Esophagus muscularis mucosa (tissue), 4 donors: Measurements from ENCODE around the gene ABCA6. TPM values are rescaled to one million over a fixed set of nuclear protein-coding genes. Genes with fewer than 3 reads are reported as not detected.

Experiments
- DNase-seq: peaks from one replicate; pipeline ENCODE4 v3.0.0-alpha.2; 2017; ENCODE audit errors: extremely low spot score
- H3K27ac ChIP-seq, 4 donors: fragments of 200-600 bp; sonication (generic); replicated peaks in 1 of 4; 1 replicate in 3 of 4; 2 replicates in 1 of 4; pipeline ENCODE4 v1.5.1; 2016 to 2019; ENCODE audit warnings: mild to moderate bottlenecking in 1 of 4
- H3K27me3 ChIP-seq, 4 donors: fragments of 200-600 bp; sonication (generic); one replicate each; pipeline versions ENCODE4 v1.5.1 to v1.6.0; 2016 to 2019
- H3K36me3 ChIP-seq, 4 donors: fragments of 200-600 bp; sonication (generic); one replicate each; pipeline ENCODE4 v1.5.1; 2016 to 2019
- H3K4me1 ChIP-seq, 4 donors: fragments of 200-600 bp; sonication (generic); one replicate each; pipeline ENCODE4 v1.5.1; 2016 to 2019
- H3K4me3 ChIP-seq, 4 donors: fragments of 200-600 bp; sonication (generic); 1 replicate in 2 of 4; 2 replicates in 2 of 4; pipeline ENCODE4 v1.5.1; 2016 to 2019; ENCODE audit warnings: mild to moderate bottlenecking in 4 of 4, moderate library complexity in 1 of 4
- H3K9me3 ChIP-seq, 4 donors: fragments of 200-600 bp; sonication (generic); 1 replicate in 3 of 4; 2 replicates in 1 of 4; pipeline ENCODE4 v1.5.1; 2016 to 2019
- EP300 ChIP-seq: sonication (generic); formaldehyde crosslinking; IDR thresholded peaks from one replicate; pipeline ENCODE4 v1.6.1; 2017; ENCODE audit warnings: antibody characterized with exemption
- POLR2A ChIP-seq: fragments of 450-650 bp; IDR thresholded peaks from one replicate; pipeline ENCODE4 v1.6.1; 2017; ENCODE audit warnings: antibody characterized with exemption, moderate library complexity, mild to moderate bottlenecking, low read depth
- POLR2AphosphoS5 ChIP-seq, 2 donors: sonication (generic); formaldehyde crosslinking; IDR thresholded peaks; one replicate each; pipeline ENCODE4 v1.6.1; 2017; ENCODE audit warnings: antibody characterized with exemption in 2 of 2
- WGBS: methylation state at CpG from one replicate; pipeline ENCODE4 v1.1.5; 2018; 5-methylcytosine and 5-hydroxymethylcytosine counted together
- intact Hi-C: fragments of 100-400 bp; cut with DNase I; formaldehyde crosslinking; loops from one replicate; pipeline ENCODE4 v1.15.1; 2023
- total RNA-seq, 4 donors: library from RNA; depleted of rRNA; stranded (reverse); fragments of >200 nt; gene quantifications; one replicate each; pipeline versions ENCODE4 v1.1.0 to v1.2.1, GENCODE V29; 2016
- TF ChIP-seq, protein P1 (sequence below), 3 experiments: fragments of 200-600 bp in 2 of 3; fragments of 450-650 bp in 1 of 3; sonication (generic) in 2 of 3; IDR thresholded peaks; one replicate each; pipeline ENCODE4 v1.5.1; 2017 to 2019; ENCODE audit warnings: antibody characterized with exemption in 3 of 3, mild to moderate bottlenecking in 2 of 3, moderate library complexity in 1 of 3

Gene ABCA6
- total RNA-seq, 4 donors from 2014 or later = 45.1 to 85.1 (median 47.2) TPM

DNA sequence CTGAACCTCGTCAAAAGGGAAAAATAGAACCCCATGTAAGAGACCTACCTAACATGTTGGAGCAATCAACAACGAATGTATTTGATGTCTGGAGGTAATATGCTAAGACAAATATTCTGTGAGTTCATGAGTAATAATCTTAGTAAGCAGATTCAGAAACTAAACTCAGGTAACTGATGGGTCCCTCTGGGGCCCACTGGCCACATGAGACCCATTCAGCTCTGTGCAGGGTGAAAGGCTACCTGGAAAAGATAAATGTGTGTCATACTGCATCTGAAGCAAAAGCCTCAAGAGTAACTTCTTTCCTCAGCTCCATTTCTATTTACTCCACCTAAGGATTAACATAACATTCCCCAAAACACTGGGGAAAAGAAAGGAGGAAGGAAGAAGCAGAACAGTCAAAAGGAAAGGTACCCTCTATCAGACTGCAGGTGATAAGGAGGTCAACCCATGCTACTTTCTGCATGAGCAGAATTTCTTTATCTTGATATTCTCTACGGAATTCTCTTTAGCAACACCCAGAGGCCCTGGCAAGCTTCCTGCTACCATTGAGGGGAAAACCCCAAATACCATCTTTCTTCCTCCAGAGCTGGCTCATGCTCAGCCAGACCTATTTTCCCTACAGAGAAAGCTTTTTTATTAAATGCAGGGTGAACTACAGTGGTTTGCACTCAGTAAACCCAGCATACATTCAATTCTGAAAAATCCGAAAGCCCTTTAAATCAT, 37.7 kb upstream of the ABCA6 start:
- no peak for TF ChIP-seq POLR2A
- no peak for TF ChIP-seq EP300
- no peak for TF ChIP-seq POLR2AphosphoS5 (IDR thresholded peaks at IDR 0.05)
- TF ChIP-seq, protein P1, sequence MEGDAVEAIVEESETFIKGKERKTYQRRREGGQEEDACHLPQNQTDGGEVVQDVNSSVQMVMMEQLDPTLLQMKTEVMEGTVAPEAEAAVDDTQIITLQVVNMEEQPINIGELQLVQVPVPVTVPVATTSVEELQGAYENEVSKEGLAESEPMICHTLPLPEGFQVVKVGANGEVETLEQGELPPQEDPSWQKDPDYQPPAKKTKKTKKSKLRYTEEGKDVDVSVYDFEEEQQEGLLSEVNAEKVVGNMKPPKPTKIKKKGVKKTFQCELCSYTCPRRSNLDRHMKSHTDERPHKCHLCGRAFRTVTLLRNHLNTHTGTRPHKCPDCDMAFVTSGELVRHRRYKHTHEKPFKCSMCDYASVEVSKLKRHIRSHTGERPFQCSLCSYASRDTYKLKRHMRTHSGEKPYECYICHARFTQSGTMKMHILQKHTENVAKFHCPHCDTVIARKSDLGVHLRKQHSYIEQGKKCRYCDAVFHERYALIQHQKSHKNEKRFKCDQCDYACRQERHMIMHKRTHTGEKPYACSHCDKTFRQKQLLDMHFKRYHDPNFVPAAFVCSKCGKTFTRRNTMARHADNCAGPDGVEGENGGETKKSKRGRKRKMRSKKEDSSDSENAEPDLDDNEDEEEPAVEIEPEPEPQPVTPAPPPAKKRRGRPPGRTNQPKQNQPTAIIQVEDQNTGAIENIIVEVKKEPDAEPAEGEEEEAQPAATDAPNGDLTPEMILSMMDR (IDR thresholded peaks at IDR 0.05) = no peak
- Histone ChIP-seq H3K4me3 (no peak overlapping the region), H3K9me3 (no peaks in the 10 kb centered on the region), H3K27me3 (no peaks in the 10 kb centered on the region), H3K36me3 (no peaks in the 10 kb centered on the region), H3K4me1 (no peaks in the 10 kb centered on the region), H3K27ac (no peak overlapping the region)
- intact Hi-C loops = no loop called here
- DNase-seq = no peak
- WGBS = 79% methylated on average over 4 of the region's 4 CpGs

DNA sequence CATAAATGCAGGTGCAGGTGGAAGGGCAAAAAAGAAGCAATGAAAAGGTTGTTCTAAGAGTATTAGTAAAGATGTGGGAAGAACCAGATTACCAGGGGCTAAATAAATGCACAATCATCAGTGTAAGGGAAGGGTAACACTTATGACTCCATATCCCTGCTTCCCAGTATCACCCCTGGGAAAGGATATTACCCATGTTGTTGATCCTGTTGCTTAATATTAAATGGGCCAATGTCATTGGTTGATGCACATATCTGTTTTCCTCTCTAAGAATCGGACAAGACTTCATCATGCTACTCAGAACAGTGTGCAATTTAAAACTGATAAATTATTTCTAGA, 34.7 kb upstream of the ABCA6 start:
- no peaks in the 10 kb centered on the region for H3K9me3 ChIP-seq
- TF ChIP-seq, protein P1 (IDR thresholded peaks at IDR 0.05) = no peak
- TF ChIP-seq EP300 (no peak), POLR2A (no peak), POLR2AphosphoS5 (IDR thresholded peaks at IDR 0.05) (no peak)
- no peaks in the 10 kb centered on the region for H3K4me1 ChIP-seq
- DNase-seq = no peak
- no peaks in the 10 kb centered on the region for H3K36me3 ChIP-seq
- no peak overlapping the region for H3K4me3 ChIP-seq
- H3K27ac ChIP-seq = no peak overlapping the region
- 85% methylated on average over 1 of the region's 1 CpG for WGBS
- no peaks in the 10 kb centered on the region for H3K27me3 ChIP-seq
- intact Hi-C loops = no loop called here

DNA sequence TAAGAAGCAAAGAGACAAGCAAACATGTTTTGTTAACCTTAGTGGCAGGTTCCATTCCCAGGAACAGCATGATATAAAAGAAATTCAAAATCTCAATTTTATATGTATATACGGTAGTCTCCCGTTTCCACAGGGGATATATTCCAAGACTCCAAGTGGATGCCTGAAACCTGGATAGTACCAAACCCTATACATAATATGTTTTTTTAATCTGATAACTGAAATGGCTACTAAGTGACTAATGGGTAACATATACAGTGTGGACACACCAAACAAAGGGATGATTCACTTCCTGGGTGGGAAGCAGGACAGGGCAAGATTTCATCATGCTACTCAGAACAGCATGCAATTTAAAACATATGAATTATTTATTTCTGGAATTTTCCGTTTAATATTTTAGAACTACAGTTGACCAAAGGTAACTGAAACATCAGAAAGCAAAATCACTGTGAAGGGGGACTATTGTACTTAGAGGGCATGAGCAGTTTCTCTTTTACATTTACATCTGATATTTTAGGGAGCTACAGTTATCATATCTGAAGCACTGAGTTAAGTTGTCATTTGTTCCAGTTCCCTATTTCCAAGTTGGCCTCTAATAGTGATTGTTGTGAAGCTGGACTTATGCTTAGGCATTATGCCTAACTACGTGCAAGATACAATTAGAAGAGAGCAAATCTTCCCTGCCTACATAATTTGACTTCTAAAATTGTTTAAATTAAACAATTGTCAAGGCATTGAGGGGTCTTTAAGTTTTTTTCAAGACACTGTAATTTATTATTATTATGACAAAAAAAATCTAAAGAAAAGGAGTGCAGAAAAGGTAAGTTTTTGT, 34.1 kb upstream of the ABCA6 start:
- intact Hi-C loops = no loop called here
- no peaks in the 10 kb centered on the region for H3K4me1 ChIP-seq
- H3K36me3 ChIP-seq = no peaks in the 10 kb centered on the region
- 76% methylated on average over 4 of the region's 4 CpGs for WGBS
- no peak overlapping the region for H3K4me3 ChIP-seq
- no peak overlapping the region for H3K27ac ChIP-seq
- no peaks in the 10 kb centered on the region for H3K9me3 ChIP-seq
- TF ChIP-seq POLR2AphosphoS5 (IDR thresholded peaks at IDR 0.05) (no peak), EP300 (no peak), POLR2A (no peak)
- TF ChIP-seq, protein P1 (IDR thresholded peaks at IDR 0.05) = no peak
- H3K27me3 ChIP-seq = no peaks in the 10 kb centered on the region
- DNase-seq = no peak

DNA sequence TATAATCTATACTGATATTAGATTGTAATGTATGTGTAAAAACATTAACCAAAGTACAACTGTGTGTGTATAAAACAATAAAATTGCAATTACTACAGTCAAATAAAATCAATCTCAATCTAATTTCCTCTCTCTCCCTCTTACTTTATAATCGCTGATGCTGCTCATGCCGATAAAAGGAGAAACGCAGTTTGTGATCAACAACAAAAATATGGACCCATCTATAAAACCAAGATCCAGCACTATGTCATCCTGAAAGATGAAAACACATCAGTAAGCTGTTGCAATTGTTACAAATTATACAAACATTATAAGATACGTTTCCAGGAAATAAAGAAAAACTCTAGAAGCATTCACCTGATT, 33.5 kb upstream of the ABCA6 start:
- no peak overlapping the region for H3K27ac ChIP-seq
- H3K27me3 ChIP-seq = no peaks in the 10 kb centered on the region
- H3K9me3 ChIP-seq = no peaks in the 10 kb centered on the region
- H3K4me3 ChIP-seq = no peak overlapping the region
- WGBS = 87% methylated on average over 4 of the region's 4 CpGs
- H3K4me1 ChIP-seq = no peaks in the 10 kb centered on the region
- no peak for DNase-seq
- TF ChIP-seq POLR2A (no peak), POLR2AphosphoS5 (IDR thresholded peaks at IDR 0.05) (no peak), EP300 (no peak)
- TF ChIP-seq, protein P1 (IDR thresholded peaks at IDR 0.05) = no peak
- H3K36me3 ChIP-seq = no peaks in the 10 kb centered on the region
- intact Hi-C loops = no loop called here
